Stimulated activated CD8-positive, alpha-beta memory T cell treated with anti-CD3 and anti-CD28 coated beads, Interleukin-12 subunit alpha, Interleukin-12 subunit beta, amount 100 ng/mL, for 24 hours (primary cell): Measurements from ENCODE around the gene NTMT1.
"Not testable (repeated sequence)": the region's sequence is repeated elsewhere in the genome, so short reads cannot be mapped to it uniquely, and the experiment has no call there.

Source experiments
- DNase-seq: peaks from one replicate; pipeline ENCODE4 v3.0.0-alpha.2; 2020; ENCODE audit errors: extremely low read depth

NTMT1 gene, protein sequence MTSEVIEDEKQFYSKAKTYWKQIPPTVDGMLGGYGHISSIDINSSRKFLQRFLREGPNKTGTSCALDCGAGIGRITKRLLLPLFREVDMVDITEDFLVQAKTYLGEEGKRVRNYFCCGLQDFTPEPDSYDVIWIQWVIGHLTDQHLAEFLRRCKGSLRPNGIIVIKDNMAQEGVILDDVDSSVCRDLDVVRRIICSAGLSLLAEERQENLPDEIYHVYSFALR

DNA sequence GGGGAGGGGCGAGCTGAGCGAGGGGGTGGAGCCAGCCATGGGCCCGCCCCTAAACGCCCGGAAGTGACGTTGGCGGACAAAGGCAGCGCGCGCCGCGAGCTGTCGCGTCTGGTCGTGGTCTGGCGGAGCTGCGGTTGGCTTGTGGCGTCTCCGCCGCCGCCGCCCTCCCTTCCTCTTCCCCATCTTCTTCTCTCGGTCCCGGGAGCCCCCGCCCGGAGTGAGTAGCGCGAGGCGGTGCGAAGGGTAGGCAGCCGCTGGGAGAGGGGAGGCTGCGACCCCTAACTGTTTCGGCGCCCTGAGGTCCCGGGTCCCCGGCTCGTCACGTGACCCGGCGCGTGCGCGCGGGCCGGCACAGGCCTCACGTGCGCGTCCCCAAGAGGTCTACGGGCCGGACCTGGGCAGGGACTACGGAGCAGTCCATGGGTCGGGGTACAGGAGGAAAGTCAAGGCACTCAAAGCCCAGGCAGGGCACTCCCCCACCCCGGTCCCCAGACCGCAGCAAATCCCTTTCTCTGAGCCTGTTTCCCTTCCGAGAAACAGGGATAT, at the start of gene NTMT1:
Gene NTMT1 (plus strand): TSS at position 85 of the 546 bp plus-strand sequence. CDS start 6,541 bp downstream, outside the sequence.
- DNase-seq, result peak; percentile 71

DNA sequence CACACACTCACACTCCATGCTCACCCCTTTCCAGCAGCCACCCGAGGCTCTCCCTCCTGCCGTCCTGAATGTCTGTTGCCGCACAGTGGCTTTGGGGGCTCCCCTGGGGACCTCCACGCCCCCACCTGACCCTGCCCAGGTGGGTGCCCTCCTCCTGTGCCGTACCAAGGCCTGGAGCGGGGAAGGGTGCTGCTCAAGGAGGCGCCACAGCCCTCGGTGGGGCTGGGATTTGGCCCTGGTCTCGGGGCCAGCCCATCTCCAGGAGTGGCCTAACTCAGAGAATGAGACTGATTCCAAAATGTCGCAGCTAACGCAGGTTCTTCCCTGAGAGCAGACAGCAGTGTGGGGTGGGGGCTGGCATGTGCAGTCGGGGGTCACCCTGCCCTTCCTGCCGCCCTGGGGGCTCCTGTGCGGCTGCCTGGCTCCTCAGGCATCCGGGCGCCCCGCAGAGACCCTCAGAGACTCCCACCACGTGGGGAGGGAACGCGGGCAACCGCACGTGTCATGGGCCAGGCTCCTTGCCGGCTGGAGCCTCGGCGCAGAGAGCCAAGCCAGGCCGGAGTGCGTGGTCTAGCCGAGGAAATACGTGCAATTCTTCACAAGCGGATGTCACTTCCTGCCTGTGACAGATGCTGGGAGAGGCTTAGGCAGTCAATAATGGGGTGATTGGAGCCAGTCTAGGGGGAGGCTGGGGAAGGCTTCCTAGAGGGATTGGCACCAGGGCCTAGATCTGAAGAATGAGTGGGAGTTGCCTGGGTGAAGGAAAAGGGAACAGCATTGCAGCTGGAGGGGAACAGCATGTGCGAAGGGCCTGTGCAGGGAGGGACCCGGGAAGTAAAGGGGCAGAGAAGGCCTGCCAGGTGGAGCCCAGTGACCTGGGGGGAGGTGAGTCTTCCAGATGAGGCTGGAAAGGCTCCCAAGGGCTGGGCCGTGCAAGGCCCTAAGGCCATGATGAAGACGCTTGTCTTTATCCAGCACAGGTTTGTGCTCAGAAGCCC, 49.1 kb upstream of the NTMT1 start:
- no peak for DNase-seq

DNA sequence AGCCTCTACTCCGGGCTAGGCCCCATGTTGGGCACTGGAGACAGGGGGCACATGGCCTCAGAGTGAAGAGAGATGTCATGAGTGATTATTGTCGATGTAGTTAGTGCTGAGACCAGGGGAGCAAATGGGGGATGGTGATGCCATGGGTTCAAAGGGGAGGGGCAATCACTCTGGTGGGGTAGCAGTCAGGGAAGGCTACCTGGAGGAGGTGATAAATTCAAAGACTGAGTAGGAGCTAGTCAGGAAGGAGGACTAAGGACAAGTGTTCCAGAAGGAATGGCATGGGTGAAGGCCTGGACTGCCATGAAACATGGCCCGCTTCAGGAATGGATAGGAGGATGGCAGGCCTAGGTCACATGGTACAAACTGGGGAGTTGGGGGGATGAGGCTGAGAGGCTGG, 46.7 kb upstream of the NTMT1 start:
- DNase-seq, result no peak

DNA sequence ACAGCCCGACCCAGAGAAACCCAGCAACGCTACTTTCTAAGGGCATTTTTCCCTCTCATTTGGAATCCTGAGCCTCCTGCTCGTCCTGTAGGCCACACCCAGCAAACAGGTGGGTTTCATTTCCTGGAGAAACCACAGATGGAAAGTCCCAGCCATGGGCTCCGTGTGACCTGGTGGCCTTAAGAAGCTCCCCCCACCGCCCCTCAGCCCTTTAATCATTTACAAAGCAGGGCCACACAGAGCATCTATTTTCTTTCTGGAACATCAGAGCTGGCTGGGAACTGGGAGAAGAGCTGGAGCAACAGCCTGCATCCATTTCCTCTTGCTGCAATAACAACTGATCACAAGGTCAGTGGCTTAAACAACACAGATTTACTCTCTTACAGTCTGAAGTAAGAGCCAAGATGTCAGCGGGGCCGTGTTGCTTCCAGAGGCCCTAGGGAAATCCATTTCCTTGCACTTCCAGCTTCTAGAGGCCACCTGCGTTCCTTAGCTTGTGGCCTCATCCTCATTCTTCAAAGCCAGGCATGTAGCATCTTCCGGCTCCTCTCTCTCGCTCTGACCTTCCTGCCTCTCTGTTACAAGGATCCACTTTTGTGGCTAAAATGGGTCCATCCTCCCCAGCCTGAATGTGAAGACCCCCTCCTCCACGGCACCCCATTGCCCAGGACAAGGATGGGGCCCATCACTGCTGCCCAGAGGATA, 45.6 kb upstream of the NTMT1 start:
- no peak for DNase-seq

DNA sequence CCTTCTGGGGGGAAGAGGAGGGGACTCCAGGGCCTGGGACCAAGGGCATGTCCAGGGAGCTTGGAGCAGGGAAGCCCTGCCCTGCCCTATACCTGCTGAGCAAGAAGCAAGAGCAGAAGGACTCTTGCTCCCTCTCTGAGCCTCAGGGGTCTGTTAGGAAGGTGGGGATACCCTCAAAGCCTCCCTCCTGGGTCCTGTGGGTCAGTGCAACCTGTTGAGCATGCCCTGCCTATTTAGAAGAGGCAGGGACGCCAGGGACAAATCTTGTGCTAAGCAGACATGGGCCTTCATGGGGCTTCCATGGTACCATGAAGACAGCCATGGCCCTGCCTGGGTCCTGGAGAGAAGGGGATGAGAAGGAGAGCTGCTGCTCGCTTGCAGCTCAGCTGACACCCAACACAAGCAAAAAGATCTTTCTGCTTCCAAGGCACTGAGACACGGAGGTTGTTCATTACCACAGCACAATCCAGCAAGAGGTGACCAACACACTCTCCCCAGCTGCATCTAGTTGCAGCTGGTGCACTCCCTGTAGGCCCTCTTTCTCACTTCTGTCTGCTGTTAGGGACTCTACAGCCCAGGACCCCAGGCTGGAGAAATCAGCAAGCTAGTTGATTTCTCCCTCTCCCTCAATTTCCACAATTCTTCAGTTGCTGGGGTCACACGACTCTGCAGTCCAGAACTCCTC, 44.3 kb upstream of the NTMT1 start:
- no peak for DNase-seq

DNA sequence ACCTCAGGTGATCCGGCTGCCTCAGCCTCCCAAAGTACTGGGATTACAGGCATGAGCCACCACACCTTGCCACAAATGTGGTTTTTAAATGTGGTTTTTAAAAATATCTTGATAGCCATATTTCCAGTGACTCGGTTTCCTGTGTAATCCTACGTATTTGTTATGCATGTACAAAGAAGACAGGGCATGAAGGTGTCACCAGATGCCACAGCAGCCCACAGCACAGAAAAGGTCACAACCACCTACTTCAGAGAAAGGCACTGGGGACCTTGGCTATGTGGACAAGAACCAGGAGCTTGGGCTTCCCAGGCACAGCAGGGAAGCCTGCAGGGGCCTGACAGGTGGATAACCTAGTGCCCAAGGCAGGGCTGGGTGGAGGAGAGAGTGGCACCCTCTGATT, 43.1 kb upstream of the NTMT1 start:
- DNase-seq, result no peak

DNA sequence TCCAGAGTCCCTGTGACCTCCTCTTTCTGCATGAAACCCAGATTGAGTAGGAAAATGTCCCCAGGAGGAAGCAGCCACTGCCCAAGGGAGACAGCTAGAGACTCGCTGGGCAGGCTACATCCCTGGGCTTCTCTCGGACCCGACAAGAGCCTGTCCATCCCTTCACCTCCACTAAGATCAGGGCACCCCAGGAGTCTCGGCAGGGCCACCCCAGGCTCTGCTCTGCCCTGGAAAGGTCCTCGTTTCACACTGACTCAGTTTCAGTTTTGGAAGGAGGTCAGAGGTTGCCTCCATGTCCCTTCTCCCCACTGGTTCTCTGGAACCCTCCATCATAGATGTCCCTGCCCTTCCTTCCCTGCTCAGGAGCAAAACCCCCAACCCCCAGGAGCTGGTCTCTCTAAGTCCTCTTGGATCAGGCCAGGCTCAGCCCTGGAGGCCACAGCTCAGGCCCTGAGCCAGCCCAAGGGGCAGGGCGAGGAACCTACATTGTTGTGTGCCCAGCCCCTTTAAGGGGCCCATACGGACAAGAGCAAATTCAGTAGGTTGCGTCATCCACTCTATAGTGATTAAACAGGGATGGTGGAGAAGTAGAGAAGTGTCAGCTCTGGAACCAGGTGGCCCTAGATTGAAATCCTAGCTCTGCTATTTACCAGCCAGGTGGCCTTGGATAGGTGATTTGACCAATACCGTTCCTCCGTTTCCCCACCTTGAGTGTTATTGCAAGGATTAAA, 42.5 kb upstream of the NTMT1 start:
- DNase-seq, result no peak

DNA sequence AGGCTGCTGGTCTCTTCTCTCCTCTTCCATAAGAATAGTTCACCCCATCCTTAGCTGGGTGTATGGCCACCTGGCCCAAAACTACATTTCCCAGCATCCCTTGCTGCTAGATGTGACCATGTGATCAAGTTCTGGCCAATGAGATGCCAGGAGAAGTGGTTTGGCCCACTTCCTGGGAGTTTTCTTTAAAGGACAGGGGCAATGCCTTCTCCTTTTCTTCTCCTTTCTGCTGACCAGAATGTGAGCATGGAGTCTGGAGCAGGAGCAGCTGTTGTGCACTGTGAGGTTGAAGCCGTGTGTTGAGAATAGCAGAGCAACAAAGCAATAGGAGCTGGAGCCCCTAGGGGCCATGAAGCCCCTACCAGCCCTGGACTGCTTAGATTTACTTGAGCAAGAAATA, 41.8 kb upstream of the NTMT1 start:
- peak; percentile 24 for DNase-seq

DNA sequence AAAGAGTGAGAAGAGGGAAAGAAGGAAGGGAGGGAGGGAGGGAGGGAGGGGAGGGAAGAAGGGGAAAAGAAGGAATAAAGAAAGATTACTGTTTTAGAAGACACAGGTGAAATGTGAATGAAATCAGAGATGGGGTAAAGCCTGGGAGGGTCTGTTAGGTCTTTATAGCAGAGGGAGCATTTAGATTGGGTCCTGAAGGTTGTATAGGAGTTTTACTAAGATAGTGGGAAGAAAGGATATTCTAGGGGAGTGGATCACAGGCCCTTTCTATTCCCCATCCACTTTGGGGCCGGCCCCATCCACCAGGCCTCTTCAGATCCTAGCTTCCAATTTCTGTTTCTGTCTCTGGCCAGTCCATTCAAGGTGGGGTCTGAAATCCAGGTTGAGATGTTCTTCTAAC, 40.6 kb upstream of the NTMT1 start:
- no peak for DNase-seq

DNA sequence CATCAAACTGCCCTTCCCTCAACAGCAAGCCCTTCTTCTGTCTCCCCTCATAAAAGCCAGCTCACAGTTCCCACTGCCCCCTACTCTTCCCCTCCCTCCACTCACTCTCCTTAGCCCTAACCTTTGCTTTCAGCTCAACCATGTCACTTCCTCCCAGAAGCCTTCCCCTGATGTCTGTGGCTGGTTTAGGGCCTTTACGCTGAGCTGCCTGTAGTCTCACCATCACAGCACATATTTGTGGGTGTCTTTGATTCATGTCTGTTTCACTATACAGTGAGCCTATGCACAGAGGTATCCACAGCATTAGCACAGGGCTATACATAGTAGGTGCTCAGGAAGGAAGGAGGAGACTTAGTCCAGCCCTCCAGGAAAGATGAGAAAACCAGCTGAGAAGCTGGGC, 39.7 kb upstream of the NTMT1 start:
- DNase-seq, result no peak

DNA sequence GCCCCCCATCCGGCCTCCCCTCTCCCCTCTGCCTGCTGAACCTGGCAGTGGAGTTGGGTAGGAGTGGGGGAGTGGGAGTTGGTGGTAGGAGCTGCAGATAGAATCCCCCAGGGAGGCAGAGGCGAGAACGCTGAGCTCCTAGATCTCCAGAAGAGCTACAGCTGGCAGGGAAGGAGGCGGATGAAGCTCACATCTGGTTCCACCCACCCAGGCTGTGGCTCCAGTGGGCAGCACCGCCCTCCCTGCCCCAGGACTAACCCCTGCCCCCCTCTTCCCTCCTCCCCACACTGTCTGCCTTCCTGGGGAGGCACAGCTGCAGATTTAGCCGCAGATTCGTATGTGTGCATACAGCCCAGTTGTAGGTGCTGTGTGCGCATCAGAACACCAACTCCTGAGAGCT, 39.3 kb upstream of the NTMT1 start:
- DNase-seq, result no peak

DNA sequence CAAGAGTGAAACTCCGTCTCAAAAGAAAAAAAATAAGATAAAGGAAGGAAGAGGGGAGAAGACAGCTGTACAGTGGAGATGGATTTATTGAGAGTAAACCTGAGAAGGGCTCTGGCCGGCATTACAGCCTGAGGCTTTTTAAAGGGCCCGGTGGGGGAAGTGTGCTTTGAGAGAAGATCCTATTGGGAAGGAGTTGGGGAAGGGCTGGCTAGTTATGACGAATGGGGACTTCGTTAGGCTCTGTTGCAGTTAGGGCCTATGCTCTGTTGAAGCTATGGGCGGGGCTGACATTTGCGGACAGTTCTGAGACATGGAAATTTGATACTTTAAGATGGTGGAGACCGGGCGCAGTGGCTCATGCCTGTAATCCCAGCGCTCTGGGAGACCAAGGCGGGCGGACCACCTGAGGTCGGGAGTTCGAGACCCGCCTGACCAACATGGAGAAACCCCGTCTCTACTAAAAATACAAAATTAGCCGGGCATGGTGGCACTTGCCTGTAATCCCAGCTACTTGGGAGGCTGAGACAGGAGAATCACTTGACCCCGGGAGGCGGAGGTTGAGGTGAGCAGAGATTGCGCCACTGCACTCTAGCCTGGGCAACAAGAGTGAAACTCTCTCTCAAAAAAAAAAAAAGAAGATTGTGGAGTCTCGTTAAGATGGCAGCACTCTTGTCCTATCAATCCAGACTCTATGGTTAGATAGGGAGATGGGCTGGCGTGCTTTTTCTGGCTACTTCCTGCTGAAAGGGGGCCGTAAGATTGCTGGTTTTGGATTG, 38.3 kb upstream of the NTMT1 start:
- DNase-seq, result no peak

DNA sequence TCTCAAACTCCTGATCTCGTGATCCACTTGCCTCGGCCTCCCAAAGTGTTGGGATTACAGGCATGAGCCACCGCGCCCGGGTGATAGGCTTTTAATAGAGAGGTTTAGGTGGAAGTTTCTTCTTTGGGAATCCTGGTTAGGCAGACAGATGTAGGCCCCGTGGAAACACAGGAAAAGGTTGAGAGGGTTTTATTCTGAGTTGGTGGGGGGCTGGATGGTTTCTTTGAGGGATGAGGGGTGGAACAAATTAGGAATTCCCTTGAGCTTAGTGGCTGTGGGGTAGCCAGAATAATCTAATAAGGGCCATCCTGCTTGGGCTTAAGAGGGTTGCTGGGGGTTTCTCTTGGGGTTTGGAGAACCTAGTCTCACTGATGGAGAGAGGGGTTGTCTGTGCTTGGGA, 35.5 kb upstream of the NTMT1 start:
- no peak for DNase-seq

DNA sequence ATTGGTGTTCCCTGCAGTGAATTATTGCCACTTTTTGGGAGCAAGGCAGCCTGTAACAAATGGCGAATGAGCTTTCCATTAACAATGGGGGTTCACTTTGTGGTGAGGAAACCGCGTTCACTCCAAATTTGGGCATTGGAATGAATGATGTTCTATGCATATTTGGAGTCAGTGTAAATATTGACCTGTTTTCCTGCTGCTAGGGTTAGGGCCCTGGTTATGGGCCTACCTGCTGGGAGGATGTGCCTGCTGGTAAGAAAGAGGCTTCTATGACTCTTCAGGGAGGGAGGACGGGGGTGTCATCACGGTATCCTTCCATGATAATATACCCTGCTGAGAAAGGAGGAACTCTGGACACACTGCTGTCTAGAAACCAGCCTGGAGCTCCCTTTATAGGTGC, 34.0 kb upstream of the NTMT1 start:
- DNase-seq, result no peak

DNA sequence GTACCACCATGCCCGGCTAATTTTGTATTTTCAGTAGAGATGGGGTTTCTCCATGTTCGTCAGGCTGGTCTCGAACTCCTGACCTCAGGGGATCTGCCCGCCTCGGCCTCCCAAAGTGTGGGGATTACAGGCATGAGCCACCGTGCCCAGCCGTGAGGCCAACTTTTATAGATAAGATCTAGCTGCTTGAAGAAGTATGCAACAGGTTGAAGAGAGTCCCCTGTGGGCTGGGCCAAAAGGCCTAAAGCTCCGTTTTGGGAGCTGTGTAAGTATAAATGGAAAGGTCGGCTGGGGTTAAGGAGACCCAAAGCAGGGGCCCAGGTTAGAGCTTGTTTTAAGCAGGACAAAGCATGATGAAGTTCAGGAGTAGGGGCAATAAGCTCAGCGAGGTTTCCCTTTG, 33.2 kb upstream of the NTMT1 start:
- not testable (repeated sequence) for DNase-seq

DNA sequence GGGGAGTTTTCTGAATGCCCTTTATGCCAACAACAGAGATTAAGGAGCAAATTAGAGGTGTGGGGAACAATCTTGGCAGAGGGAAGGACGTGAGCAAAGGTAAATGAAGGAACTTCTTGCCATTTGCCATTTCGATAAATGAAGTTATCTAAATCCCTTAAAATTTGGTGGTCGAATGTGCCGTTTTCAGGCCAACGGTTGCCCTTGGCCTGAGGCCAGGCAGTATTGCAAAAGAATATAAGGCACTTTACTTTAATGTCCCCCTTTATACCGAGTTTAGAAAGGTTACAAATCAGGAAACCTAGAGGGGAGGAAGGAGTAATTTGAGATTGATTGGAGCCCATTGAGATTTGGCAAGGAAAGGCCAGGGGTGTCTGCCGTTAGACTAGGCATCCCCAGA, 31.3 kb upstream of the NTMT1 start:
- DNase-seq, result no peak

DNA sequence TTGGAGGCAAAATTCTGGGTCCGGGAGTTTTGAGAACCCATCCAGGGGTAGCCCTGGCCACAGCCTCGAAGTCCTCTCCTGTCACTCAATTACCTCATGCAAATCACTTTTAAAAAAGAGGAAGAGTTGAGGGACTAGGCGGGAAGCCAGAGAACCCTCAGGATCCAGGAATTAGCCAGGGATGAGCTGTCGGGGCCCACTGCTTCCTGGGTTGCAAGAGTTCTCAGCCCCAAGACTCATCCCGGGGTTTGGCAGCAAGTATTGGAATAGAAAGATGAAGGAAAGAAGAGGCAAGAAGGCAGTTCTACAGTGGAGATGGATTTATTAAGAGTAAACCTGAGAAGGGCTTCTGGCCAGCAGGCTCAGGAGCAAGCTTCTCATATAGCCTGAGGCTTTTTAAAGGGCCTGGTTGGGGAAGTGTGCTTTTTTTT, 30.6 kb upstream of the NTMT1 start:
- no peak for DNase-seq

DNA sequence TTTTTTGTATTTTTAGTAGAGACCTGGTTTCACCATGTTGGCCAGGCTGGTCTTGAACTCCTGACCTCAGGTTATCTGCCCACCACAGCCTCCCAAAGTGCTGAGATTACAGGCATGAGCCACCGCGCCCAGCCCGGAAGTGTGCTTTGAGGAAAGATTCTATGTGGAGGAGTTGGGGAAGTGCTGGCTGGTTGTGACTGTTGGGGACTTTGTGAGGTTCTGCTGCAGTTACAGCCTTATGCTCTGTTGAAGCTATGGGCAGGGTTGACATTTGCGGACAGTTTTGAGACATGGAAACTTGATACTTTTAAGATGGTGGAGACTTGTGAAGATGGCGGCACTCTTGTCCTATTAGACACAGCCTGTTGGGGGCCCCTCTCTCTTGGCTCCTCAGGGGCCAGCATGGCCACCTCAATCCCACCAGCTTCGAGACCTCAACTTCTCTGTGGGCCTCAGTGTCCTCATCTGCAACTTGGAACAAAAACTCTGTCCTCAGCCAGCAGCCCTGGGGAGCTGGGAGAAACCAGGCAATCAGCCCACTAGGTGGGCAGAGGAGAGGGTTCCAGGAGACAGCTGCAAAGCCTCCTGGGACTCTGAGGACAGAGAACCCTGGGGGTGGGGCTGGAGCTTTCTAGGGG, 29.9 kb upstream of the NTMT1 start:
- no peak for DNase-seq

DNA sequence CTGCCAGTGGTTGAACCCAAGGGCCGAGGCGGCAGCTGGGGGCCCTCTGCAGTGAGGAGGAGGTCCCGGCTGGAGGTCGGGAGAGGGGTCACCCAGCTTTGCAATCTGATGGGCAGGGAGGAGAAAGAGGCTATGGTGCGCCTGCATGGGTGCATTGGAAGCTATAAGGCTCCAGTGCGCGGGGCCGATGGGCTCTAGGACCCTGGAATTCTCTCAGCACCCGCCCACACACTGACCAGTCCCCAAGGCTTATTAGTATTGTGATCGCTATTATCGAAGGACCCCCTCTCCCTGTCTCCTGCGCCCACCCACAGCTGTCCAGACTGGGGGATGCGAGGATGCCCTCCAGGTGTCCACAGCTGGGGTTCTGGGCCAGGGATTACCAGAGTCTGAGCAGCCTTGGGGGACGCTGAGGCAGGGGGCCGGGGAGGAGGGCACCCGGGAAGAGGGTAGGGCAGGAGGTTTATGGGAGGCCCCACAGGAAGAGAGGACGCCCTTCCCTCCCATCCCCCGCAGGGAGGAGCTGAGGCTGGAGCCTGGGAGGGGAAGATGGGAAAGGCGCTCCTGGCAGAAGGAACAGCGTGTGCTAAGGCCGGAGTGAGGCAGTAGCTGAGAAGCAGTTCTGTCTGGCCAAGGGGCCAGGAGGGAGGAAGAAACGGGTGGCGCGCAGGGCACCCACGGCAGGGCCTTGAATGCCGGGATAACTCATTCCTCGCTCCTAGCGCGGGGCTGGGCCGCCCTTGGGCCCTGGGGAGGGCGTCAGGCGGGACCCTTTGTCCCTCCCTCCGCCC, 29.2 kb upstream of the NTMT1 start:
- no peak for DNase-seq
